Left colon (tissue), 2 donors: ENCODE data around the gene TAF3. TPM values are rescaled to one million over a fixed set of nuclear protein-coding genes. Genes with fewer than 3 reads are reported as not detected.
"Not testable (repeated sequence)": the region's sequence is repeated elsewhere in the genome, so short reads cannot be mapped to it uniquely, and the experiment has no call there.

Source experiments
- ATAC-seq: fragments of 200-7000 bp; cut with Tn5 transposase; one replicate; pipeline ENCODE4 v1.9.1; 2020; ENCODE audit warnings: mild to moderate bottlenecking, moderate library complexity
- DNase-seq, 2 donors: peaks; one replicate each; pipeline ENCODE4 v3.0.0-alpha.2; 2020
- intact Hi-C, 2 donors: fragments of 100-400 bp; cut with DNase I in 1 of 2; cut with micrococcal nuclease in 1 of 2; formaldehyde crosslinking; loops; one replicate each; pipeline versions ENCODE4 v1.11.2 to v1.14.0; 2022; cut with DNase I, micrococcal nuclease
- total RNA-seq, 2 donors: library from RNA; stranded (reverse); fragmentation: NEBNext Ultra II Directional; extraction: Animal tissue kit (Norgen Biotek cat#: 25700); gene quantifications; one replicate each; pipeline ENCODE4 v1.2.1, GENCODE V29; 2021
- donor health status: DM: no; HTN: no; CAD: no.
- donor health status: DM: yes; HTN: yes; CAD: no.

The TAF3 gene
- total RNA-seq, 2 donors from 2014 or later = 5.1 to 5.8 TPM

GRCh38 chr10:7808686-7809267 is 9.5 kb upstream of the TAF3 start:
- ATAC-seq = no peak
- intact Hi-C loops = no loop called here
- DNase-seq = no peak

GRCh38 chr10:7810443-7810842 is 7.9 kb upstream of the TAF3 start:
- peak; percentile 3 for ATAC-seq
- DNase-seq = no peak
- intact Hi-C loops = no loop called here

GRCh38 chr10:7811000-7811399 is 7.3 kb upstream of the TAF3 start:
- intact Hi-C loops = no loop called here
- DNase-seq (no peak), ATAC-seq (no peak)

GRCh38 chr10:7811743-7812142 is 6.6 kb upstream of the TAF3 start:
- intact Hi-C loops = not testable (repeated sequence)
- DNase-seq (peak; percentile 39), ATAC-seq (peak; percentile 92)

GRCh38 chr10:7813481-7813880 is 4.8 kb upstream of the TAF3 start:
- ATAC-seq (no peak), DNase-seq (no peak)
- intact Hi-C loops = no loop called here

- ATAC-seq (peak; percentile 14), DNase-seq (no peak)
- intact Hi-C loops = no loop called here
Measured at GRCh38 chr10:7817576-7817975, 729 bp upstream of the TAF3 start.

- intact Hi-C loops = no loop called here
- peak; percentile 27 for ATAC-seq
- DNase-seq = no peak
Measured at GRCh38 chr10:7817984-7818294, 366 bp upstream of the TAF3 start.

GRCh38 chr10:7819121-7819460 is 786 bp downstream of the TAF3 start:
- intact Hi-C loops = no loop called here
- peak; percentile 71 for ATAC-seq
- DNase-seq = peak; percentile 50 to 64

GRCh38 chr10:7824251-7824650 is 5.9 kb downstream of the TAF3 start:
- DNase-seq (no peak), ATAC-seq (no peak)
- intact Hi-C loops = no loop called here

GRCh38 chr10:7826971-7827370 is 8.7 kb downstream of the TAF3 start:
- DNase-seq = no peak
- intact Hi-C loops = no loop called here

GRCh38 chr10:7829289-7829834 is 11.1 kb downstream of the TAF3 start:
- ATAC-seq (no peak), DNase-seq (no peak)
- intact Hi-C loops = no loop called here

More at GRCh38 chr10:7826971-7827370, 8.7 kb downstream of the TAF3 start:
- no peak for ATAC-seq

GRCh38 chr10:7832060-7832459 is 13.8 kb downstream of the TAF3 start:
- no peak for ATAC-seq
- no peak for DNase-seq
- intact Hi-C loops = no loop called here

GRCh38 chr10:7833210-7833609 is 14.9 kb downstream of the TAF3 start:
- ATAC-seq = no peak
- intact Hi-C loops = no loop called here
- DNase-seq = no peak

- intact Hi-C loops = no loop called here
- DNase-seq = no peak
- ATAC-seq = no peak
Measured at GRCh38 chr10:7834262-7834661, 16.0 kb downstream of the TAF3 start.

GRCh38 chr10:7836571-7836970 is 18.3 kb downstream of the TAF3 start:
- no peak for DNase-seq

GRCh38 chr10:7846591-7846990 is 28.3 kb downstream of the TAF3 start:
- DNase-seq (no peak), ATAC-seq (no peak)
- intact Hi-C loops = no loop called here

More at GRCh38 chr10:7836571-7836970, 18.3 kb downstream of the TAF3 start:
- intact Hi-C loops = no loop called here
- ATAC-seq = no peak

- ATAC-seq = no peak
- intact Hi-C loops = no loop called here
- DNase-seq = no peak
Measured at GRCh38 chr10:7853226-7853842, 35.0 kb downstream of the TAF3 start.

GRCh38 chr10:7853890-7854289 is 35.6 kb downstream of the TAF3 start:
- intact Hi-C loops = no loop called here
- no peak for ATAC-seq
- no peak for DNase-seq

GRCh38 chr10:7855205-7855604 is 36.9 kb downstream of the TAF3 start:
- intact Hi-C loops = no loop called here
- ATAC-seq = no peak
- no peak for DNase-seq

- intact Hi-C loops = no loop called here
- DNase-seq (no peak), ATAC-seq (no peak)
Measured at GRCh38 chr10:7856678-7857077, 38.4 kb downstream of the TAF3 start.

- intact Hi-C loops = no loop called here
- DNase-seq (no peak), ATAC-seq (no peak)
Measured at GRCh38 chr10:7857262-7857661, 39.0 kb downstream of the TAF3 start.
